ENCODE data around the gene LSM2.

LSM2 gene

DNA sequence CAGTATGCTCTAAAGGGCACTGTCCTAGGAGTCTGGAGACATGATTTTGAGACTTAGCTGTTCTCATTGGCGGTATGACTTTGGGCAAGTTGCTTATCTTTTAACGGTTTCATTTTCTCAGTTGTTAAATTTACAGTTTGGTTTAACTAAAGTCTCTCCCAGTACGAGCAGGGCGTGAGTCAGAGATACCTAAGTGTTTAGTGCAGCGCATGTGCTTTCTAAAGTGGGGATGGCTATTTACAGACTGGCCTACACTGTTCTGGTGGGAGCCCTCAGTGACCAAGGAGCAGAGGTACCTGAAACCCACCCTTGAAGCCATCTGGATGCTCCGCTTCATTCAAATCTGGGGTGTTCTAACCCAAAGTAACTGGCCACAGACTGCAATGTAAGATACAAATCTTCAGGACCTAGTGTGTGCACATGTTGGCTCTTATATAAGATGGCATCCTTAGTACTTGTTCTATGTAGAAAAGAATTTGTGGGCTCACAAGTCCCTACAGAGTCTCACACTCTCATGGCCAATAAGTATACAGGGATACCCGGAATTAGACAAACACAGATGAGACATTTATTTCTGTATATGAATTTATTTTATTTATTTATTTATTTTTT lies 56.2 kb downstream of the LSM2 start:
- no peak for DNase-seq (ENCODE audit: low read depth)

DNA sequence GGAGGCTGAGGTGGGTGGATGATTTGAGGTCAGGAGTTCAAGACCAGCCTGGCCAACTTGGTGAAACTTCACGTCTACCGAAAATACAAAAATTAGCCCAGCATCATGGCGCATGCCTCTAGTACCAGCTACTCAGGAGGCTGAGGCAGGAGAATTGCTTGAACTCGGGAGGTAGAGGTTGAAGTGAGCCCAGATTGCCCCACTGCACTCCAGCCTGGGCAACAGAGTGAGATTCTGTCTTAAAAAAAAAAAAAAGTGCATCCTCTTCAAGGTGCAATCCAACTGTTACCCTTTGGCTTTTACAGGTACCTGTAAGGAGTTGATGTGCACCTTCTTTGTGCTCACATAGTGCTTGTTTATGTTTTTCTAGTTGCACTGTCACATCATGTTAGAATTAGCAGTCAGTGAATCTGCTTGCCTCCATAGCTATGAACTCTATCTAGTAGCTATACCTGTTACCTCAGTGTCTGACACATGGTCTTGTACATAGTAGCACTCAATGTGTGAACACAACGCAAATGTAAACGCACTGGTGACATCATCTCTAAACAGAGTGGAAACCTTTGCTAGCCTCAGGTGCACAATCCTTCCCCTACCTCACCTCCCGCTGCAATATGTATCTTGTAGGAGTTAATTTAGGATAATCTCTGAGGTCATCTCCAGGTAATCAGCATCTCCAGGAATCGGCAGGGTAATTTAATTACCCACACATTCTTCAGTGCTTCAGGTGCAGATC lies 57.3 kb downstream of the LSM2 start:
- no peak for DNase-seq (ENCODE audit: low read depth)

Measured in T-helper 22 cell (primary cell).